Fibroblast of lung (primary cell): ENCODE measurements around the gene CHST1.

Experiments
- CTCF ChIP-seq, 2 donors: IDR thresholded peaks in 1 of 2; conservative IDR thresholded peaks in 1 of 2; 1 replicate in 1 of 2; 2 replicates in 1 of 2; pipeline ENCODE4 v1.5.1; 2011 to 2012; ENCODE audit warnings: low read length in 2 of 2, control low read depth in 1 of 2, inconsistent platforms in 1 of 2, low read depth in 1 of 2, mild to moderate bottlenecking in 1 of 2
- EZH2 ChIP-seq: IDR thresholded peaks from 2 replicates; pipeline ENCODE4 v1.5.1; 2012; ENCODE audit warnings: low read length, control low read depth, mild to moderate bottlenecking; ENCODE audit errors: missing control alignments

DNA sequence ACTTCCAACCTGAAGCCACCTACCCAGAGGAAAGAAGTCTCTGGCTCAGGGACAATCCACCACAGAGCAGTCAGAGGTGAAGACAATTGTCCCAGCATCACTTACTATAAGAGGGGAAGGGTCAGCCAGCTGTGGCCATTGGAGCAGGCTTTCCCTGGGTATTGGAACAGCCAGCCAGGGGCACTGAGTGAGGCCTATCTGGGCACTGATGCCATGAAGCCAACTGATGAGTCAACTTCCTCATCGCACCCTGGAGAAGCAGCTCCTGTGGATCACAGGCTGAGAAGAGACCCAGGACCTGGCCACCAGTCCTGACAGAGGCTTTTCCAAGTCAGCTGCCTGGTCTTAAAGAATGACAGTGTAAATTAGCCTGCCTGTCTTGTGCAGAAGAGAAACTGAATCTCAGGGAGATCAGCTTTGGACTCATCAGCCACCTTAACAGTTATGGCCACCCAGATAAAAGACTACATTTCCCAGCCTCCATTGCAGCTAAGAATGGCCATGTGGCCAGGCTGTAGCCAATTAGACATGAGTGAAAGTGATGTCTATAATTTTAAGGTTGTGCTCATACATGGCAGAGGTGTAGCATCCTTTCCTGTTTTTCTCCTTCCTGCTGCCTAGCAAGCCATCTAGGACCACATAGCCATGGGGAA lies 19.0 kb downstream of the CHST1 start:
- no peak for TF ChIP-seq CTCF (conservative IDR thresholded peaks at IDR 0.05 in 1 of 2, IDR thresholded peaks at IDR 0.05 in 1 of 2; ENCODE audit: low read depth in 1 of 2, low read length in 2 of 2)
- TF ChIP-seq EZH2 = no peak
